Measurements from ENCODE around the gene NPDC1.

The NPDC1 gene

GRCh38 chr9:137032858-137033257 is 13.1 kb downstream of the NPDC1 start:
- no peak overlapping the region for H3K9ac ChIP-seq (ENCODE audit: low read length)
- no peaks in the 10 kb centered on the region for H3K36me3 ChIP-seq (ENCODE audit: insufficient read depth, low read length)
- no peaks in the 10 kb centered on the region for H3F3A ChIP-seq (ENCODE audit: insufficient read depth, low read length)
- no peaks in the 10 kb centered on the region for H3K9me2 ChIP-seq (ENCODE audit: low read depth, low read length)
- no peak overlapping the region for H3K27ac ChIP-seq (ENCODE audit: low read depth, low read length, poor library complexity, severe bottlenecking)
- no peak for TF ChIP-seq EZH2 (IDR thresholded peaks at IDR 0.05; ENCODE audit: borderline replicate concordance, low read length)
- TF ChIP-seq CTCF (IDR thresholded peaks at IDR 0.05; ENCODE audit: low read length) = no peak
- peaks cover 10% of the 10 kb centered on the region for H3K4me1 ChIP-seq (ENCODE audit: insufficient read depth, low read length, severe bottlenecking)
- H2AFZ ChIP-seq (ENCODE audit: low read length) = no peak overlapping the region
- H3K9me3 ChIP-seq (ENCODE audit: low read length) = no peaks in the 10 kb centered on the region
- no peak overlapping the region for H3K4me2 ChIP-seq (ENCODE audit: low read length)
- H3K27me3 ChIP-seq (ENCODE audit: insufficient read depth, low read length) = peaks cover 13% of the 10 kb centered on the region
- H4K20me1 ChIP-seq (ENCODE audit: insufficient read depth, low read length) = no peaks in the 10 kb centered on the region
- no peak overlapping the region for H3K4me3 ChIP-seq (ENCODE audit: low read depth, low read length, poor library complexity, severe bottlenecking)
- H3K79me2 ChIP-seq (ENCODE audit: insufficient read depth, low read length) = no peaks in the 10 kb centered on the region

GRCh38 chr9:137031904-137032640 is 13.9 kb downstream of the NPDC1 start, which contains the start of gene FUT7:
Gene FUT7, minus strand, starts transcription at chr9:137032088. Its CDS starts 97 bp downstream, at chr9:137031991.
- no peak within 1 kb of the TSS for H2AFZ ChIP-seq (ENCODE audit: low read length)
- no peaks in the 10 kb centered on the region for H3K79me2 ChIP-seq (ENCODE audit: insufficient read depth, low read length)
- no peaks in the 10 kb centered on the region for H3K9me2 ChIP-seq (ENCODE audit: low read depth, low read length)
- H3K4me1 ChIP-seq (ENCODE audit: insufficient read depth, low read length, severe bottlenecking) = peaks cover 10% of the 10 kb centered on the region
- H3K9ac ChIP-seq (ENCODE audit: low read length) = no peak within 1 kb of the TSS
- TF ChIP-seq EZH2 (IDR thresholded peaks at IDR 0.05; ENCODE audit: borderline replicate concordance, low read length) = no peak
- TF ChIP-seq CTCF (IDR thresholded peaks at IDR 0.05; ENCODE audit: low read length) = no peak
- no peaks in the 10 kb centered on the region for H4K20me1 ChIP-seq (ENCODE audit: insufficient read depth, low read length)
- H3K27me3 ChIP-seq (ENCODE audit: insufficient read depth, low read length) = peaks cover 15% of the 10 kb centered on the region
- H3K4me3 ChIP-seq (ENCODE audit: low read depth, low read length, poor library complexity, severe bottlenecking) = no peak within 1 kb of the TSS
- H3K36me3 ChIP-seq (ENCODE audit: insufficient read depth, low read length) = no peaks in the 10 kb centered on the region
- no peak within 1 kb of the TSS for H3K27ac ChIP-seq (ENCODE audit: low read depth, low read length, poor library complexity, severe bottlenecking)
- H3K4me2 ChIP-seq (ENCODE audit: low read length) = no peak within 1 kb of the TSS
- H3F3A ChIP-seq (ENCODE audit: insufficient read depth, low read length) = no peaks in the 10 kb centered on the region
- no peaks in the 10 kb centered on the region for H3K9me3 ChIP-seq (ENCODE audit: low read length)

- Histone ChIP-seq H3K9me2 (ENCODE audit: low read depth, low read length) (no peaks in the 10 kb centered on the region), H3K4me2 (ENCODE audit: low read length) (no peak overlapping the region), H3K27ac (ENCODE audit: low read depth, low read length, poor library complexity, severe bottlenecking) (no peak overlapping the region), H3K27me3 (ENCODE audit: insufficient read depth, low read length) (peaks cover 17% of the 10 kb centered on the region), H3K9ac (ENCODE audit: low read length) (no peak overlapping the region), H3K36me3 (ENCODE audit: insufficient read depth, low read length) (no peaks in the 10 kb centered on the region), H3K4me1 (ENCODE audit: insufficient read depth, low read length, severe bottlenecking) (peaks cover 14% of the 10 kb centered on the region), H3K4me3 (ENCODE audit: low read depth, low read length, poor library complexity, severe bottlenecking) (no peak overlapping the region), H4K20me1 (ENCODE audit: insufficient read depth, low read length) (no peaks in the 10 kb centered on the region), H3K79me2 (ENCODE audit: insufficient read depth, low read length) (no peaks in the 10 kb centered on the region), H3F3A (ENCODE audit: insufficient read depth, low read length) (no peaks in the 10 kb centered on the region), H3K9me3 (ENCODE audit: low read length) (no peaks in the 10 kb centered on the region), H2AFZ (ENCODE audit: low read length) (no peak overlapping the region)
- no peak for TF ChIP-seq EZH2 (IDR thresholded peaks at IDR 0.05; ENCODE audit: borderline replicate concordance, low read length)
Observed at GRCh38 chr9:137030538-137031527, 15.1 kb downstream of the NPDC1 start.

Measured in OCI-LY1 (cell line).